ENCODE results near the gene ITIH4.

GRCh38 chr3:52820736-52821135, 9.7 kb downstream of the ITIH4 start:
- TF ChIP-seq POLR2A (IDR thresholded peaks at IDR 0.05): no peak
- TF ChIP-seq, protein P1, sequence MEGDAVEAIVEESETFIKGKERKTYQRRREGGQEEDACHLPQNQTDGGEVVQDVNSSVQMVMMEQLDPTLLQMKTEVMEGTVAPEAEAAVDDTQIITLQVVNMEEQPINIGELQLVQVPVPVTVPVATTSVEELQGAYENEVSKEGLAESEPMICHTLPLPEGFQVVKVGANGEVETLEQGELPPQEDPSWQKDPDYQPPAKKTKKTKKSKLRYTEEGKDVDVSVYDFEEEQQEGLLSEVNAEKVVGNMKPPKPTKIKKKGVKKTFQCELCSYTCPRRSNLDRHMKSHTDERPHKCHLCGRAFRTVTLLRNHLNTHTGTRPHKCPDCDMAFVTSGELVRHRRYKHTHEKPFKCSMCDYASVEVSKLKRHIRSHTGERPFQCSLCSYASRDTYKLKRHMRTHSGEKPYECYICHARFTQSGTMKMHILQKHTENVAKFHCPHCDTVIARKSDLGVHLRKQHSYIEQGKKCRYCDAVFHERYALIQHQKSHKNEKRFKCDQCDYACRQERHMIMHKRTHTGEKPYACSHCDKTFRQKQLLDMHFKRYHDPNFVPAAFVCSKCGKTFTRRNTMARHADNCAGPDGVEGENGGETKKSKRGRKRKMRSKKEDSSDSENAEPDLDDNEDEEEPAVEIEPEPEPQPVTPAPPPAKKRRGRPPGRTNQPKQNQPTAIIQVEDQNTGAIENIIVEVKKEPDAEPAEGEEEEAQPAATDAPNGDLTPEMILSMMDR (IDR thresholded peaks at IDR 0.05): peak in 4 of 6 experiments; percentile 9 to 32 (median 21)

Measured in thyroid gland (tissue), 4 donors.